Activated CD8-positive, alpha-beta memory T cell treated with anti-CD3 and anti-CD28 coated beads for 1 hour (primary cell): ENCODE measurements around the gene POPDC2.

ENCODE experiments used
- DNase-seq, 2 donors: peaks; one replicate each; pipeline ENCODE4 v3.0.0-alpha.2; 2020; ENCODE audit warnings: low read depth in 1 of 2; ENCODE audit errors: extremely low read depth in 1 of 2

Gene POPDC2

DNA sequence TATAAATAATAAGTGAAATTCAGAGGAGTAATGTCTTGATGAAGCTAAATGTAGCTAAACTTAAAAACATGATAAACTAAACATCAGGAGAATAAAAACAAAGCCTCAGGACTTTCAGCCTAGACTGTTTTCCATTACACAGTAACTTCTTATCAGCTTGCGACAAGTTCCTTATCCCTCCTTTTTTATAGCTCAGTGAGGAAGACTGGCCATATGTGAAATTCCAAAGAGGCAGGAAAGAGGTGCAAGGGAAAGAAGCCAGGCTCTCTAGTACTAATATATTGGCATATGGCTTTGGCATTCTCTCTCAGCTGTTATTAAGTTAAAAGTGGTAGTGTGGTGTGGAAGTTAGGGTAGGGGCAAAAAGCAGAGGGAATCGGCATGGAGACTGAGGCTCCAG lies 12.4 kb upstream of the POPDC2 start:
- no peak for DNase-seq

DNA sequence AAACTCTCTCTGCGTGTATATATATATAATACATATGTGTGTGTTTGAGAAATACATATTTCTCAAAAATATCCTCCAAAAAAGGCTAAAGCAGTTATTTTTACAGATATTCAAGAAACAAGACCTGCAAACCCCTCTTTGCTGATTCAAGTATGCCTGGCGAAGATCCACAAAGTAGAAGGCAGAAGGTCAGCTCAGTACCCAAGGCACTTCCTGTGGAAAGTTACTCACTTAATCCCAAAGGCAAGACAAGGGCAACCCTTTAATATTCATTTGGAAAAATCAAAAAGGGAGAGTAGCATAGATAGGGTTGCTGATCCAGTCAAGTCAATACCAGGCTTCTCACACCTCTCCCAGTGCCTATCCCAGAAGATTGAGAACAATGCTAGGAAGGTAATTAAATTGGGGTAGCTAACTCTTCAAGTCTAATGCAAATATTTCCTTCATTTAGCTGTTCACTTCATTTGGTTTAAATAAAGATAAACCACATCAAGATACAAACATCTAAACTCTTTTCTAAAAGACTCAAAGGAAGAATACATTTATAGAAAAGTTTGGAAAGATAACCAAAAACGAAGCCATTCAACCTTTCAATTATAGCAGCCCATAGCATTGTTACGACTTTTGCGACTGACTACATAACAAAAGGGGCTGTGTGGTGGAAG lies 9.6 kb upstream of the POPDC2 start:
- DNase-seq, result no peak

DNA sequence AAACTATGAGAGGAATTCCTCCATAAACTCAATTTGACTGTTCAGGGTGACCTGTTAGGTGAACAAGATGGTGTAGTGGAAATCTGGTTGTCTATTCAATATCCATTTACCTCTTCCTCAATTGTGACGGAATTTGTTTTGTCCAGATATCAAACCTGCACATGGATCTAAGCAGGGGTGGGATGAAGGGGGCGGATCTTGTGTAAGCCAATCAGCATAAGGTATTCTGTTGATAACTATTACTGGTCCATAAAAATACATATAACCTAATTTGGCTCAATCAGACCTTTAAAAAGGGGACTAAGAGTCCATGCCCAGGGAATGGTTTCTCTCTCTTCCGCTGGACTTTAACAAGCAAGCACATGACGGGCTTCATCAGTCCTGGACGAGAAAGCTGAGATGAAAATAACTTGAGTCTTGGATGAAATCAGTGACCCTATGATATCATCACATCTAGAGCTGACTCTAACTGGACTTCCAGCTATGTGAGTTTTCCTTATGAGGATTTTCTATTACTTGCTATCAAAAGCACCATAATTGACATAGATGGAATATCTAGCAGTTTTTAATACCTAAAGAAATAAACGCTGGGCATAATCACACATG lies 5.7 kb upstream of the POPDC2 start:
- DNase-seq, result no peak

DNA sequence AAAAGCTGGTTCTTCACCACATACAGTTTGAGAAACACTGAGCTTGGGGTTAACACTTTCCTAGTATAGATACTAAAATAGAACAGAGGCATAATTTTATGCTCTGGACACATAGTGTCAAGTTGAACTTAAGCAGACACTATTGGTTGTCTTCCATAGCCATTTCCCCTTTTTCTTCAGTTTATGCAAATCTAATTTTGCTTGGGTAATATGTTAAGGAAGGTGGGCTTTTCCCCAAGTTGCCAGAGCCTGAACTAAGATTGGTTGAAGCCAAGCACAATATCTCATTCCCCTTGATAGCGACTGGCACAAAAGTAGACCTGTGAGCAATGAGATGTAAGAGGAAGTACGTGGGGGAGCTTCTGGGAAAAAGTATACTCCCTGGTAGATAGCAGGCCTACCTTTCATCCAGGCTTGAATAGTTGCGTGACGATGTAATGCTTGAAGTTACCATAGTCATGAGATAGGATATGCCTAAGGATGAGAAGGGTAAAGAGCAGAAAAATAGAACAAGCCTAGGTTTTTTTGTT lies 4.5 kb upstream of the POPDC2 start:
- no peak for DNase-seq

DNA sequence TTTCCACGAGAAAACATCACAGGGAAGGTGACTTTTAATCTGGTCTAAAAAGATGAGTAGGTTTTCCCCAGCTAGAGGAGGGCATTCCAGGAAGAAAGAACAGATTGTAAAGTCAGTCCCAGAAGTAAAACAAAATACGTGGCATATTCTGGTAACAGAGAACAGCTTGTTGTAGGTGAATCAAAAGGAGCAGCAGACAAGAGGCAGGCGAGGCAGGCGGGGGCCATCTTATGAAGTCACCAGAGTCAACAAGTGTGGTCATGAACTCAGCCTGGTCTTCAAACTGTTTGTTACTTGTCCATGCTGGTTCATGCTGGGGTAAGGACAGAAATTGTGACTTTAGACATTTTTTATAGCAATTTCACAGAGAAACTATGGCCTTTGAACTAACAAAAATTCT lies 4.0 kb upstream of the POPDC2 start:
- DNase-seq, result no peak

DNA sequence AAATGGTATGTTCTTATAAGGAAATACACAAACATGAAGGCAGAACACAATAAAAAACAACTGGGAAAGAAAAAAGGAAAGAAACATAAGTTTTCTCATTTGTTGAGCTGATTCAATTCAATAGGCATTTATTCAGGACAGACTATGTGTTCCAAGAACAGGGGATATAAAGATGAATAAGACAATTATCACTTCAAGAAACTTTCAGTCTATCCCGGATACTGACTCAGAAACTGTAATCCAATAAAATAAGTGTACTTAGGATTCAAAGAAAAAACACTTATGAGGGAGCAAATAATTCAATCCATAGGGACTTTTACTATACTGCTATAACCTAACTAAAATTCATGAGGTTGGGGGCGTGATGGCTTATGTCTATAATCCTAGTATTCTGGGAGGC lies 3.5 kb upstream of the POPDC2 start:
- DNase-seq, result no peak

DNA sequence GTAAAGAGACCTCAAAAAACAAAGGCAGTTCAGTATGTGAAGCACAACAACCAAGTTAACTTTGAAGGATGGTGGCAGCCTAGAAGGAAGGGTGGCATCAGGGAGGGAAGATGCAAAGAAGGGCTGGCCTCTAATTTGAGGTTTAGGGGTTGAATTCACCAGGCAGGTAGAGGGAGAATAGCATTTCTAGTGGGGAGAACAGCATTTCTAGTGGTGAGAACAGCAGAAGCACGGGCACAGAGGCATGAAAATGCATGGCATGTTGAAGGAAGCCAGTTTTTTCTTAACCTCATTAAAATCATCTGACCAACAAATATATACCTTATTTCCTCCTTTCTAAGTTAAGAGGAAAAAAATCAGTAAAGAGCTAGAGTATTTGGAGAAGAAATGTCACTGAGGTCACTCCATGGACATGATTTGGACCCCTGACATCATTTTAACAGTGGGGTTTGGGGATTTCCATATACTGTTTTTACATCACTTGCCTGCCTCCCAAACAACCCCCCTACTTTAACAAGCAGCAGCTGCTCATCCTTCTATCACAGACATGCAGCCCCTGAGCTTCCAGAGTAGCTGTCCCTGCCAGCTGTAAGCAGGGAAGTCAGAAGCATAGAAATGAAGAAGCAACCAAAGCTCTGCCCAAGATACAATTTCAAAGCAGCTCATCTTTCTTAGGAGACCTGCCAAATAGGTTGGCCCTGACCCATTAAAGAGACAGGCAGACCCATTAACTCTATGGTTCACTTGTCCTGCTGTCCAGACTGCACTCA lies 2.4 kb upstream of the POPDC2 start:
- DNase-seq, result no peak

DNA sequence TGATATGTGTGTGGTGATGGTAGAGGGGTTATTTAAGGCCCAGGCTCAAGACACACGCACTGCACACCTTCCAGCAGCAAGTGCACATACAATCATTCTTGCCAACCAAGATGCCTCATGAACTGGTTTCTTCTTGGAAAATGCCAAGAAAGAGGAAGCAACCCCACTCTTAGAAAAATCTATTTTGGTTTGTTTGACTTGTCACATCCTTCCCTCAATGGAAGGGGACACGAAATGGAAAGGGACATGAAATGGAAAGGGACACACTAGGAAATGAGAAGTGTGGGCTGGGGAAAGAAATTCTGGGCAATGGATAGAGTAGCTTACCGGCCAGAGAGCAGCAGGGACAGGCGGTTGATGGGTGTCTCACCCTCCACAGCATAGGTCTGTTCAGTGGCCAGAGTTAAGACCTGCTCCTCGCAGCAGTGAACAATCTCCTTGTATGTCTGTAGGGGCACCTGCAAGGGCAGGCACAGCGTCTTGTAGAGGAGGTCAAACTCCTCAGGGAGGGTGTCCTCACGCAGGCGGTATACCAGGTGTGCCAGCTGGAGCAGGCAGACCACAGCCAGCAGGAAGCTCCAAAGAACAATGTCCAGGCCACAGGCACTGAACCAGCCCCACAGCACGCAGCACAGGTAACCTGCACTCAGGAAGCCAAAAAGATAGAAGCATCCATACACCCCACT lies 640 bp downstream of the POPDC2 start:
- DNase-seq, result no peak

DNA sequence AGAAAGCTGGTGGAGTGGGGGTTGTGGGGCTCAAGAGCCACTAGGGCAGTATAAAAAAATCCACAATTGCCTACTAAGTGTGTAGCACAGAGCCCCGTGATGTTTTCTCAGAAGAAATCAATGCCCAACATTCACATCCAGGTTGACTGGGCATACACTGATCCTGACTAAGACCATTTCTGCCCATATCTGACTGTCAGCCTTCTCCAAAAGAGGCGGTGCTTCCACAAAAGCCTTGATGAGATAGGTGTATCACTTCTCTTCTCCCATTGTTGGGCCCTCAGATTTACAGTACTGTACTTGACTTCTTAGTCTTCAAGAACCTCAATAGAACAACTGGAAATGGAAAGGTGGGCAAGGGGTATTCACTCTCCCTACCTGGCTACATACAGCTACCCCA lies 1.4 kb downstream of the POPDC2 start:
- no peak for DNase-seq

DNA sequence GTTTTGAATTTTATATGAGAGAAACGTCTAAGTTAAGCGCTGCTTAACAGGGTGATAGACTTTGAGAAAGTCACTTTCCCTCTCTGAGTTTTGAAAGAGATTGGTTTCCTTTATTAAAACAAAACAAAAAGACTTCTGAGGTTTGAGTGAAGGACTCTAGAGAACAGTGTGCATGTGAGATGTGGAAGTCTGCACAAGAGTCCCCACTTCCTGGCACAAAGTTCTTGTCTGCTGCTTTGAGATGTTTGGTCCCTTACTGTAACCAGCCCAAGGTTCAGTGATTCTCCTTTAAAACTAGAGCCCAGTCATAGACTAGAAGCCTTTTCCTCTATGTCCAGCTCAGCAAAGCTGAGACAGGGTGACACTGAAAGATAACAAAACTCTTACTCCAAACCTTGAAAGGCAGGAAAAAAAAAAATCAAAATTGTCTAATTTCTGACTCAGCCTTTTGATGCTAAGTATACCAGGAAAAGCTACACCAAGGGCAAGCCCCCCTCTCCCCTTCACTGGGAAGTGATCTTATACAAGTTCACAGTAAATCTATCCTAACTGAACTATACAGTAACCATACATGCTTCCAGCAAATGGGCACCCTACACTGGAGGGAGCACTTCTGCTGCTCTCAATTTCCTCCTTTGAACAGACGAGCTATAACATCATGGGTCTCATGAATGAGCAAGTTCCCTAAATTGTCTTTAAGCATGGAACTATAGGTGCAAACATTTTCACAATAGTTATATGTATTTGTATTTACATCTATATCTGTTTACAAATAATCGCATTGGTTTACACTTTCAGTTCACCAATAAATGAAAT lies 2.3 kb downstream of the POPDC2 start:
- no peak for DNase-seq

DNA sequence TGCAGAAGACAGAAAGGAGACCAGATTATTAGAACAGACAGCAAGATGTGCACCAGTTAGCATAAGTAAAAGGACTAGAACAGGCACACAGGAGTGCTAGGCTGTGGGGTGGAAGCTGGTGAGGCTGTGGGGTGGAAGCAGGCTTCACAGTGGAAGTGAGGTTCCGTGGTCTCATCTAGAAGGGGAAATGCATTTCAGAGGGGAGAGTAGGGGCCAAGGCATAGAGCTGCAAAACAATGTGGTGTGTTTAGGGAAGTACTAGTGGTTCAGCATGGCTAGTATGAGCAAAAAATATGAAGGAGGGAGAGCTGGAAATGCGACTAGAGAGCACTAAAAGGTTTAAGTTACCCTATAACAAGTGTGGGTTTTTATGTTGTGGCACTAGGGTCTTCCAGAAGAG lies 6.5 kb downstream of the POPDC2 start:
- DNase-seq, result no peak

DNA sequence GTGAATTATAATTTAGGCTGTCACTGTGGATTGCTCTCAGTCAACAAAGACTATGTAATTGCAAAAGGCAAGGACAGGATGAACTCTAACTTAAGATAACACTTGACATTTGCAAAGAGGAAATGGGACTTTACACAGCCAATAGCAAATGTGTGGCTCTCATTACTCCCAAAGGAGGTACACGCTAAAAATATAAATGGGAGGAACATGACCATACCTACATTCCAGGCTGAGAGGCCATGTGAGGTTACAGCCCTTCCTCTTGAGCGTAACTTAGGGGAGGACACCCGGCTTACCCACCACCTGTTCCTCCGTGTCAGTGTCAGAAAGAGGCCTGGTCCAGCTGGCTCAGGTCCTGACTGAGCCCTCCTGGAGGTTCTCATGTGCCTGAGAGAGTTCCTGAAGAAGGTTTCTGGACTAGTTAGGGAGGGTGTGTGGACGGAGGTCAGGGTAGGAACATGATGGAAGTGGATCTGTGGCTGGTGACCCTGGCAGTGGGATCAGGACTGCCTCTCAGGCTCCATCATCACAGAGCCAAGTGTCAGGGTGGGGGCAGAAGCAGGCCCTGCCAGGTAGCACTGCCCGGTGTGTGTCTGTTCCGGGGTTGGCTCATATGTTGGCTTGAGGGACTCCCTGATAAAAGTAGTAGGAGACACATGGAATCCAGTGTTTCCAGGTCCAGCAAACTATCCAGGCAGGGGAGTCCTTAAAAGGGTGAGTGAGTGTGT lies 7.9 kb downstream of the POPDC2 start:
- no peak for DNase-seq

DNA sequence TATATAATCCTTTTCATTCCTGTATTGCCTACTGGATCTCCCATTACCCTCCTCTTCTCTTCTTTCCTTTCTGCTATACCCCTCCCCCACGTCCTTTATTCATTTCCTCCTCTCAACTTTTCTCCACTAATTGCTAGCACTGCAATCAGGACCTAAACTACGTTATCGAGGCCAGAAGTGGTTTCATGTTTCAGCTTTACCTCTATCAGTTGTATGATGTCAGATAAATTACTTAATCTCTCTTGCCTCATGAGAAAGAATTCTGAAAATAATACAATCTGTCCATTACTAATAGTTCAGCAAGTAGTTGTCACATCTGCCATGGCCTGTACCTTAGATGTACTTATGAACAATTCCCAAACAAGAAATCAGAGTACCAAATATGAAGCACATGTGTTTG lies 10.6 kb downstream of the POPDC2 start:
- DNase-seq, result no peak

DNA sequence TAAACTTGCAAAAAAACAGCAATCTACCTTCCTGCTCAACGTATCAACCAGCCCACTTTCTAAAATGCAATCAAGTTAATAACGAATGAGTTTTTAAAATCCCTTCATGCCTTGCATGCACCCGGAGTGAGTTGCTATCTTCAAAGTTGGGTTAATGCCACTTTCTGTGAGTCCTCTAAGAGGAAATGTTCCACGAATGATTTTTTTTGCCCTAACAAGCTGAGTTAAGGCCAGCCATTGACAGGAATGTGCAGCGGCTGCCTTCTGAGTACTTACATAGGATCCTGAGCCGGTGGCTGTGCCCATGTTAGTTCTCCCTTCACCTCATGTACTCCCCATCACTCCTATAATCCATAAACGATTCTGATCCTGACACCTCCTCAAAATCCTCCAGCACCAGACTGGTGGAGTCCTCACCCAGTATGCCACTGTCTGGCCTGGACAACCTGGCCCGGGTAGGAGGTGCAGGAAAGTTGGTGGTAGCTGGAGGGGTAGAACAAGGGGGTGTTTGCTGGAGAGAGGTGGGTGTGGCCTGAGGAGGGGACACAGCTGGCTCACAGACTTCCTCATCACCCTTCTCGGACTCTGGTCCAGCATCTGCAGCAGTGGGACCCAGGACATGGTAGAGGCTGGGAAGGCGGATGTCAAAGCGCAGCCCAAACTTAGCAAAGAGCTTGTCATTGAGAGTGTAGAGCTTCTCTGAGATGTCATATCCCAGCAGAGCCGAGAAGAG lies 12.4 kb downstream of the POPDC2 start:
- DNase-seq, result no peak

DNA sequence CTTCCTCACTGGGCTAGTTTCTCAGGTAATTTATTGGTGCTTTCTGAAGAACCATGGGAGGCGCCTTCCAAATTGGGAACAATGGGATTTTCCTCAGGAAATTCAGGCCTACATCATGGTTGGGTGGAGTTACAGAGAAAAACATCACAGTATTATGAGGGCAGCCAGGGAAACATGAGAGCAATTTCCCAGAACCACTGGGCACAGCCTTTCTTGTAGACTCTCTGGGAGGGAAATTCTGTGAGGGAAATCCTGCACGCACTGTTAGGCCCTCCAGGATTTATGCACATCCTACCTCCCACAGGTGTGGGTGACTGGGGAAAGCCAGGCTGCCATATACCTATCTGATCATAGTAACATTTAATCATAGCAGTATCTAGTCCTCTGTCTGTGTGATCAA lies 13.2 kb downstream of the POPDC2 start:
- DNase-seq, result no peak

DNA sequence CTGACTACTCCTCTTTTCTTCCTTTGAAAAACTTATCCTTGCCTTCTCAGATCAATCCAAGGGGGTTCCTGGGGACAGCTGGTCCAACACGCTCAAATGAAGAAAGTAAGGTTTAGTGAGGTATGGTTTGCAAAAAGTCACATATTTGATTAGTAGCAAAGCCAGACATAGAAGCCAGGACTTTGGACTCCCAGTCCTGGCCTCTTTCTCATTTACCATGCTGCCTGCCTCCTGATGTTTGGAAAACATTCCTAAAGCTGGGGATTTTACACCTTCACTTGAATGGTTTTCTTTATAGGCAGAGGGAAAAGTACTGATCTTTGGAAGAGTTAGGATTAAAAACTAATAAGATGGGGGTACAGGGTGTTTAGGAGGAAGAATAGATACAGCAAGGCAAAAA lies 14.6 kb downstream of the POPDC2 start:
- no peak for DNase-seq

DNA sequence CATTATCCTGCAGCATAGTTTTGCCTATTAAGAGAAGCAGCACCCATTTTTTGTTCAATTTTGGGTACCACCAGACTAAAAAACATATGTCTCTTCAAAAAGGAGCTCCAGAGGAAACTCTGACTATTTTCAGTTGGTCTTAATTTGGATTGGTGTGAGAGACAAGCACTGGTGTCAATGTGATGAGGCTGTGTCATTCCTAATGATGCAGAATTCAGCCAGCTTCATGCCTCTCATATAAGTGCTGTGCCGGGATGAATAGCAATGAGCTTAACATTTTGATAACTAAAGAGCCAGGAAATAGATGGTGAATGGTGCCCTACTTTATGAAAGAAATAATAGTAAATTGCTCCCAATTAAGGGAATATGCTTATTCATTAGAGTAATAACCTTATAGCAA lies 15.9 kb downstream of the POPDC2 start:
- no peak for DNase-seq

DNA sequence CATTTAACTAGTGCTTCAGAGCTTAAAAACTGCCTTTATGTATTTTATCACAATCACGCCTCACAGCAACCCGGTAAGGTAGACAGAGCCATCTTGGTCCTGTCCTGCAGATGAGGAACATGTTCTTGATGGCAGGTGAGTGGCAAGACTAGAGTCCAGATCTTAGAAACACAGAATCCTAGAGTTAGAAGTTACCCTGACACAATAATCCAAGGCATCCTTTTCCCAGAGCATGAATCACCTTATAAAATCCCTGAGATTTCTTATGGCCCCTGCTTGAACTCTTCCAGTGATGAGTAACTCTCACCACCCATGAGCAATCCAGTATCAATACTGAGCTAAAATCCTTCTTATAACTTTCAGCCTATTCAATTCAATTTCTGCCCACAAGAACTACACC lies 16.9 kb downstream of the POPDC2 start:
- no peak for DNase-seq

DNA sequence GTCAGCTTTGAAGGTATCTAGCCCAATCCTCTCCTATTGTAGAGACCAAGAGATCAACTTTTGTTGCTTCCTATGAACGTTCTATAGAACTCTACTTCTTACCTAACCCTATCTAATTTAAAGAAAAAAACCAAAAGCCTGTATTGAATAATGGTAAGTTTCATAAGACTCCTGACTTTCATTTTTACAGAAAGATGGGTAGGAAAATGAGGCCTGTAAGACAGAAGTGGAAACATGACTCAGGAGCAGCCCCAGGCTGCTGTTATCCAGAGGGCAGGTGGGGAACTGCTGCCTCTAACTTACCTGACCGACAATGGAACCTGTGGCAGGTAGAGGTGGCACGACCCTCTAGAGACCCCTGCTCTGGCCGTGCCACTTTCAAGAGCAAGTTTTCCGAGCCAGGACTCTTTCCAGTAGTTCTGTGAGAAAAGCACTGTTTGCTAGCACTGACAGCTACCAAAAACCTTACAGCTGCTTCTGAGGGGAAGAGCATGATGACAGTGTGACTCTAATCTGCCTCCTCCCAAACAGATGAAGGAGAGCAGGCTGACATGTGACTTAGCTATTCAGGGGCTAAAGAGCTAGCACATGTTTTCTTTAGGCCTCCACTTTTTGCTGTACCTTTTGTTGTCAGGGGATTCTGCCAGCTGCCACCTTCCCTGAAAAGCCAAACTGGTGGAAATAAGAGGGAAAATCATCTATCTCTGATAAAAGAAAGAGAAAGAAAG lies 17.5 kb downstream of the POPDC2 start:
- DNase-seq, result no peak
